ENCODE data around the gene GSTO2.

- TF ChIP-seq POLR2AphosphoS5 (IDR thresholded peaks at IDR 0.05; ENCODE audit: borderline replicate concordance, low read depth, low read length) (no peak), EZH2 (IDR thresholded peaks at IDR 0.05) (no peak), FOXP2 (optimal IDR thresholded peaks at IDR 0.05; ENCODE audit: control extremely low read depth, extremely low read length, insufficient read depth) (no peak)
Observed at GRCh38 chr10:104333032-104333727, 64.2 kb downstream of the GSTO2 start.

All from SK-N-MC (cell line).